Activated T-cell treated with anti-CD3 and anti-CD28 coated beads for 4 hours (primary cell): ENCODE measurements around the gene TCP11.

ENCODE experiments used
- DNase-seq: peaks from one replicate; pipeline ENCODE4 v3.0.0-alpha.2; 2020

TCP11 gene

GRCh38 chr6:35090734-35091133, 50.4 kb downstream of the TCP11 start:
- no peak for DNase-seq

GRCh38 chr6:35089935-35090505, 51.1 kb downstream of the TCP11 start:
- DNase-seq: no peak

- DNase-seq: no peak
These were observed 51.8 kb downstream of the TCP11 start for GRCh38 chr6:35089216-35089934.

- DNase-seq: no peak
These were observed 52.6 kb downstream of the TCP11 start for GRCh38 chr6:35088281-35089215.

GRCh38 chr6:35087361-35088280, 53.5 kb downstream of the TCP11 start:
- DNase-seq: no peak

GRCh38 chr6:35086636-35087360, 54.3 kb downstream of the TCP11 start:
- DNase-seq: no peak

GRCh38 chr6:35086282-35086632, 54.9 kb downstream of the TCP11 start:
- DNase-seq: no peak

- DNase-seq: no peak
These were observed 55.5 kb downstream of the TCP11 start for GRCh38 chr6:35085359-35086281.

GRCh38 chr6:35084511-35085203, 56.5 kb downstream of the TCP11 start:
- no peak for DNase-seq

GRCh38 chr6:35084041-35084491, 57.1 kb downstream of the TCP11 start:
- DNase-seq: no peak

GRCh38 chr6:35083507-35083906, 57.6 kb downstream of the TCP11 start:
- DNase-seq: no peak

- no peak for DNase-seq
These were observed 58.3 kb downstream of the TCP11 start for GRCh38 chr6:35082733-35083403.

- no peak for DNase-seq
These were observed 59.0 kb downstream of the TCP11 start for GRCh38 chr6:35082046-35082732.

- no peak for DNase-seq
These were observed 59.7 kb downstream of the TCP11 start for GRCh38 chr6:35081426-35081851.

GRCh38 chr6:35080821-35081425, 60.2 kb downstream of the TCP11 start:
- no peak for DNase-seq

- DNase-seq: no peak
These were observed 61.0 kb downstream of the TCP11 start for GRCh38 chr6:35080016-35080680.

- no peak for DNase-seq
These were observed 61.7 kb downstream of the TCP11 start for GRCh38 chr6:35079311-35080000.
